H1 (cell line): Measurements from ENCODE around the gene CMSS1. TPM values are rescaled to one million over a fixed set of nuclear protein-coding genes. Genes with fewer than 3 reads are reported as not detected.

Experiments used
- CTCF ChIA-PET: fragments of 300-600 bp; sonication (Branson Sonifier 250); formaldehyde crosslinking; loops from one replicate; lab custom pipeline; 2021; ENCODE audit not compliant: partially characterized antibody; lab: Charles Lee
- POLR2A ChIA-PET: fragments of 300-600 bp; sonication (Branson Sonifier 250); formaldehyde crosslinking; loops from one replicate; lab custom pipeline; 2021; ENCODE audit warnings: inconsistent platforms; ENCODE audit not compliant: partially characterized antibody; lab: Charles Lee
- DNase-seq, 2 experiments: peaks; one replicate each; pipeline versions ENCODE4 v3.0.0 to v3.0.0-alpha.2; 2010 to 2022; ENCODE audit warnings: low spot score in 2 of 2, low read depth in 1 of 2, mixed read lengths in 1 of 2
- FAIRE-seq: peaks from 2 replicates; lab custom pipeline; 2011; peaks lifted over from hg19 to GRCh38; lab: Jason Lieb, UNC
- H2AFZ ChIP-seq: 2 replicates; pipeline ENCODE4 v1.8.1; 2012; ENCODE audit warnings: low read length, inconsistent platforms
- H2AK5ac ChIP-seq: 2 replicates; pipeline ENCODE4 v1.6.1; 2013; ENCODE audit warnings: low read depth, low read length
- H2BK120ac ChIP-seq: replicated peaks from 2 replicates; pipeline ENCODE3; 2013; ENCODE audit warnings: low read depth, low read length, inconsistent platforms
- H2BK12ac ChIP-seq: 2 replicates; pipeline ENCODE4 v1.6.1; 2013; ENCODE audit warnings: low read depth, low read length
- H2BK15ac ChIP-seq: 2 replicates; pipeline ENCODE4 v1.6.1; 2013; ENCODE audit warnings: low read length
- H2BK20ac ChIP-seq: 2 replicates; pipeline ENCODE4 v1.6.1; 2013; ENCODE audit warnings: low read length
- H2BK5ac ChIP-seq: 2 replicates; pipeline ENCODE4 v1.6.1; 2013; ENCODE audit warnings: low read depth, low read length
- H3K14ac ChIP-seq: 2 replicates; pipeline ENCODE4 v1.6.1; 2013; ENCODE audit warnings: inconsistent platforms; ENCODE audit not compliant: insufficient read length
- H3K18ac ChIP-seq: 2 replicates; pipeline ENCODE4 v1.6.1; 2013; ENCODE audit warnings: low read length; ENCODE audit errors: extremely low read depth
- H3K23ac ChIP-seq: 2 replicates; pipeline ENCODE4 v1.6.1; 2013; ENCODE audit warnings: inconsistent platforms; ENCODE audit not compliant: insufficient read length
- H3K23me2 ChIP-seq: 2 replicates; pipeline ENCODE4 v1.6.1; 2013; ENCODE audit warnings: low read depth, low read length
- H3K27ac ChIP-seq: 2 replicates; pipeline ENCODE4 v1.6.1; 2011; ENCODE audit warnings: low read depth, low read length, inconsistent platforms
- H3K27me3 ChIP-seq, 4 experiments: replicated peaks in 1 of 4; 1 replicate in 1 of 4; 2 replicates in 3 of 4; pipeline versions ENCODE4 v1.6.1 to v1.8.1; 2011 to 2013; ENCODE audit warnings: low read length in 3 of 4, mild to moderate bottlenecking in 3 of 4, inconsistent platforms in 2 of 4, mixed read lengths in 2 of 4, moderate library complexity in 1 of 4; ENCODE audit not compliant: control insufficient read depth in 3 of 4, insufficient read depth in 3 of 4; ENCODE audit errors: extremely low read depth in 1 of 4
- H3K36me3 ChIP-seq, 4 experiments: 2 replicates each; pipeline versions ENCODE4 v1.6.1 to v1.8.1; 2011 to 2013; ENCODE audit warnings: mild to moderate bottlenecking in 4 of 4, low read length in 3 of 4, moderate library complexity in 2 of 4, control low read depth in 1 of 4, inconsistent platforms in 1 of 4; ENCODE audit not compliant: insufficient read depth in 4 of 4, control insufficient read depth in 2 of 4
- H3K4ac ChIP-seq: replicated peaks from 2 replicates; pipeline ENCODE3; 2013; ENCODE audit warnings: low read length, low read depth, mixed read lengths, inconsistent platforms; ENCODE audit not compliant: insufficient read length
- H3K4me1 ChIP-seq, 4 experiments: replicated peaks in 1 of 4; 1 replicate in 1 of 4; 2 replicates in 3 of 4; pipeline versions ENCODE4 v1.6.1 to v1.8.1; 2011 to 2013; ENCODE audit warnings: low read length in 3 of 4, inconsistent platforms in 2 of 4, mixed read lengths in 1 of 4; ENCODE audit not compliant: insufficient read depth in 4 of 4, control insufficient read depth in 3 of 4
- H3K4me2 ChIP-seq, 2 experiments: 2 replicates each; pipeline versions ENCODE4 v1.6.1 to v1.8.1; 2011 to 2013; ENCODE audit warnings: low read depth in 2 of 2, low read length in 2 of 2, control low read depth in 1 of 2, inconsistent platforms in 1 of 2, mild to moderate bottlenecking in 1 of 2; ENCODE audit not compliant: insufficient read depth in 1 of 2
- H3K4me3 ChIP-seq, 4 experiments: fragments of 200-600, 300-600 bp in 1 of 4; sonication (generic), shearing (Covaris generic), sonication (Bioruptor Twin) in 1 of 4; 2 replicates each; pipeline versions ENCODE4 v1.5.1 to v1.8.1; 2011 to 2016; ENCODE audit warnings: low read length in 4 of 4, low read depth in 3 of 4, control low read depth in 2 of 4, inconsistent platforms in 2 of 4, mild to moderate bottlenecking in 2 of 4, mixed read lengths in 1 of 4, moderate library complexity in 1 of 4; ENCODE audit not compliant: insufficient read depth in 2 of 4; ENCODE audit errors: extremely low read depth in 1 of 4
- H3K56ac ChIP-seq: replicated peaks from 2 replicates; pipeline ENCODE3; 2013; ENCODE audit warnings: low read depth, mild to moderate bottlenecking, mixed read lengths, low read length, inconsistent platforms; ENCODE audit not compliant: insufficient read length
- H3K79me1 ChIP-seq: 2 replicates; pipeline ENCODE4 v1.6.1; 2013; ENCODE audit warnings: low read depth, low read length, control low read depth
- H3K79me2 ChIP-seq, 2 experiments: 2 replicates each; pipeline versions ENCODE4 v1.6.1 to v1.8.1; 2012 to 2013; ENCODE audit warnings: low read length in 2 of 2, mild to moderate bottlenecking in 2 of 2, inconsistent platforms in 1 of 2; ENCODE audit not compliant: insufficient read depth in 2 of 2, control insufficient read depth in 1 of 2
- H3K9ac ChIP-seq, 4 experiments: replicated peaks in 1 of 4; 1 replicate in 1 of 4; 2 replicates in 3 of 4; pipeline versions ENCODE4 v1.6.1 to v1.8.1; 2011 to 2013; ENCODE audit warnings: low read depth in 3 of 4, low read length in 3 of 4, control low read depth in 2 of 4, mild to moderate bottlenecking in 2 of 4, moderate library complexity in 2 of 4, inconsistent platforms in 1 of 4; ENCODE audit errors: extremely low read depth in 1 of 4
- H3K9me3 ChIP-seq, 2 experiments: 2 replicates each; pipeline versions ENCODE4 v1.6.1 to v1.8.1; 2012 to 2013; ENCODE audit warnings: mild to moderate bottlenecking in 2 of 2, moderate library complexity in 2 of 2, control low read depth in 1 of 2, inconsistent platforms in 1 of 2, low read depth in 1 of 2, low read length in 1 of 2, mixed read lengths in 1 of 2; ENCODE audit not compliant: insufficient read depth in 2 of 2
- H4K20me1 ChIP-seq, 2 experiments: replicated peaks in 1 of 2; 2 replicates each; pipeline versions ENCODE3 to v1.8.1; 2011 to 2013; ENCODE audit warnings: inconsistent platforms in 2 of 2, low read length in 2 of 2, mild to moderate bottlenecking in 1 of 2; ENCODE audit not compliant: insufficient read depth in 2 of 2, control insufficient read depth in 1 of 2
- H4K5ac ChIP-seq: 2 replicates; pipeline ENCODE4 v1.6.1; 2013; ENCODE audit warnings: low read length, low read depth, mixed read lengths, inconsistent platforms; ENCODE audit not compliant: insufficient read length
- H4K8ac ChIP-seq: 2 replicates; pipeline ENCODE4 v1.8.0; 2013; ENCODE audit warnings: mild to moderate bottlenecking, moderate library complexity, low read length, inconsistent platforms; ENCODE audit not compliant: insufficient read depth; ENCODE audit errors: extremely low read depth
- H4K91ac ChIP-seq: replicated peaks from 2 replicates; pipeline ENCODE3; 2013; ENCODE audit warnings: low read length, mixed read lengths, inconsistent platforms; ENCODE audit not compliant: insufficient read length
- CREB1 ChIP-seq: IDR thresholded peaks from 2 replicates; pipeline ENCODE4 v1.6.1; 2012; ENCODE audit warnings: inconsistent platforms
- JUND ChIP-seq: IDR thresholded peaks from 2 replicates; pipeline ENCODE4 v1.6.1; 2011; ENCODE audit warnings: mild to moderate bottlenecking, improper control_type of control experiment, low read length
- WGBS, 2 experiments: shearing (Covaris generic) in 1 of 2; methylation state at CpG; one replicate each; pipeline versions ENCODE4 v1.1.6 to v1.1.7; 2013 to 2015; ENCODE audit warnings: low lambda C conversion rate in 2 of 2, mixed read lengths in 2 of 2, inconsistent platforms in 1 of 2, low coverage in 1 of 2, missing lambda C conversion rate in 1 of 2; ENCODE audit not compliant: insufficient replicate concordance in 2 of 2, insufficient coverage in 1 of 2, insufficient read length in 1 of 2; ENCODE audit errors: extremely low coverage in 1 of 2, missing lambda C conversion rate in 1 of 2; 5-methylcytosine and 5-hydroxymethylcytosine counted together
- polyA plus RNA-seq, 7 experiments: library from polyadenylated mRNA; depleted of rRNA in 3 of 7; stranded (reverse) in 5 of 7; unstranded in 2 of 7; fragments of >200 nt in 5 of 7; fragments of 200-250 nt in 2 of 7; gene quantifications; 1 replicate in 5 of 7; 2 replicates in 1 of 7; 4 replicates in 1 of 7; pipeline versions ENCODE4 v1.2.1 to v1.2.3, GENCODE V29; 2011 to 2013; ENCODE audit warnings: missing spikeins in 2 of 7, mixed read lengths in 2 of 7
- total RNA-seq: library from RNA; stranded (reverse); fragmentation: NEBNext Ultra II Directional; extraction: Animal tissue kit (Norgen Biotek cat#: 25700); gene quantifications from 2 replicates; pipeline ENCODE4 v1.2.1, GENCODE V29; 2021
- TF ChIP-seq, protein P1 (sequence below): IDR thresholded peaks from 2 replicates; pipeline ENCODE4 v1.6.1; 2012; ENCODE audit warnings: inconsistent platforms

The CMSS1 gene
- total and polyA plus RNA-seq, 2 of the 8 experiments (the other 6 are each of a cell fraction or from before 2014, with no cell fraction given) = 15.2 to 75.1 TPM

DNA sequence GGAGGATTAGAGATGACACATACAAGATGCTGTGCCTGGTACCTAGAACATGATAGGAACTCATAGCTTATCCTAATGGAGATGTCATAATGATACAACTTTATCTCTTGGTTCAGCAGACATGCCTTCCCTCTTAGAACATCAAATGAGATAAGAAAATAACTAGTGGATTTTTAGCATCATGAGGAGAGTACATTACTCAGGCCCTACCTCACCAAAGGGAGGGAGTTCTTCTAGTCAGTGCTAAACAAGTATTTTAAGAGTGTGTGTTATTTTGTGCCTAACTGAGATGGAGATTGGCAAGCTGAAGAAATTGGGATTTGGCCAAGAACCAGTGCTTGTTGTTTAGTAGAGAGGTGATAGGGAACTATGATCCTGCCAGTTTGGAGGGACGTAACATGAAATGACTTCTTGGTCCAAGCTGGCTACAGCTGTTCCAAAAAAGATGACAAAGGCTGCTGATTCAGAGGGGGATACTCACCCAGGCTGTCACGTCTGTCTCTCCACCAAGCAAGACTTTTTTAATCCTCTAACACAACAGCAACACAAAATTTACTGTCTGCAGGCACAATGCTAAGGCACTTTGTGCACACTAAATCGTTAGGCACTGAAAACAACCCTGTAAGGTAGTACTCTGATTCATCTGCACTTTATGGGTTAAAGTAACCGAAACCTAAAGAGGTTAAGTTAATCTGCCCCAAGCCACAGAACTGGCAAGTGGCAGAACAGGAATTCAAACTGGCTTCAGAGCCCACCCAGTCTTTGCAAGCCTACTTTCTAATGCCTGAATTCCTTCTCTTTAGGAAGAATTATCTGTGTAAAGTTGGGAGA, 126.5 kb downstream of the CMSS1 start:
- DNase-seq (no peak), FAIRE-seq (no peak)
- Histone ChIP-seq H3K56ac (no peak overlapping the region), H3K23ac (no peak overlapping the region), H3K27ac (no peak overlapping the region), H4K8ac (no peak overlapping the region), H2BK12ac (no peak overlapping the region), H3K79me2 (no peaks in the 10 kb centered on the region), H3K14ac (no peak overlapping the region), H3K36me3 (no peaks in the 10 kb centered on the region), H2BK15ac (no peak overlapping the region), H3K4me3 (no peak overlapping the region), H3K4me2 (no peak overlapping the region), H3K9ac (no peak overlapping the region), H4K5ac (no peak overlapping the region), H4K91ac (no peak overlapping the region), H2AFZ (no peak overlapping the region), H4K20me1 (no peaks in the 10 kb centered on the region), H3K4ac (no peak overlapping the region), H2AK5ac (no peak overlapping the region), H3K9me3 (no peaks in the 10 kb centered on the region), H3K27me3 (no peaks in the 10 kb centered on the region), H3K23me2 (no peaks in the 10 kb centered on the region), H3K18ac (no peak overlapping the region), H2BK120ac (no peak overlapping the region), H3K4me1 (peaks cover 0 to 9% (median 2%) of the 10 kb centered on the region in 4 experiments; a peak in 5 of 7 replicates), H3K79me1 (peaks cover 3% of the 10 kb centered on the region; the same call in 1 of the 2 replicates), H2BK5ac (no peak overlapping the region), H2BK20ac (no peak overlapping the region)
- TF ChIP-seq JUND (no peak), CREB1 (no peak)
- TF ChIP-seq, protein P1, sequence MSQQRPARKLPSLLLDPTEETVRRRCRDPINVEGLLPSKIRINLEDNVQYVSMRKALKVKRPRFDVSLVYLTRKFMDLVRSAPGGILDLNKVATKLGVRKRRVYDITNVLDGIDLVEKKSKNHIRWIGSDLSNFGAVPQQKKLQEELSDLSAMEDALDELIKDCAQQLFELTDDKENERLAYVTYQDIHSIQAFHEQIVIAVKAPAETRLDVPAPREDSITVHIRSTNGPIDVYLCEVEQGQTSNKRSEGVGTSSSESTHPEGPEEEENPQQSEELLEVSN = no peak
- ChIA-PET CTCF (interaction anchor here (0.7 to 1.7 kb wide), 4 partner anchors 12 to 310 kb away, joined by 3 to 10 read pairs (median 6); no protein-coding TSS in a partner anchor), POLR2A (interaction anchor here (0.6 kb wide), 1 partner anchor 110 kb away, joined by 4 read pairs; no protein-coding TSS in a partner anchor)
- WGBS, 2 experiments = 79% methylated on average over 4 of the region's 4 CpGs; no CpG with 5 or more reads in 1 of the 2 experiments
